COLO829 (cell line): ENCODE data around the gene C15orf61.

Source experiments
- DNase-seq: peaks from one replicate; pipeline ENCODE4 v3.0.0; 2012; ENCODE audit warnings: low spot score

C15orf61 gene

DNA sequence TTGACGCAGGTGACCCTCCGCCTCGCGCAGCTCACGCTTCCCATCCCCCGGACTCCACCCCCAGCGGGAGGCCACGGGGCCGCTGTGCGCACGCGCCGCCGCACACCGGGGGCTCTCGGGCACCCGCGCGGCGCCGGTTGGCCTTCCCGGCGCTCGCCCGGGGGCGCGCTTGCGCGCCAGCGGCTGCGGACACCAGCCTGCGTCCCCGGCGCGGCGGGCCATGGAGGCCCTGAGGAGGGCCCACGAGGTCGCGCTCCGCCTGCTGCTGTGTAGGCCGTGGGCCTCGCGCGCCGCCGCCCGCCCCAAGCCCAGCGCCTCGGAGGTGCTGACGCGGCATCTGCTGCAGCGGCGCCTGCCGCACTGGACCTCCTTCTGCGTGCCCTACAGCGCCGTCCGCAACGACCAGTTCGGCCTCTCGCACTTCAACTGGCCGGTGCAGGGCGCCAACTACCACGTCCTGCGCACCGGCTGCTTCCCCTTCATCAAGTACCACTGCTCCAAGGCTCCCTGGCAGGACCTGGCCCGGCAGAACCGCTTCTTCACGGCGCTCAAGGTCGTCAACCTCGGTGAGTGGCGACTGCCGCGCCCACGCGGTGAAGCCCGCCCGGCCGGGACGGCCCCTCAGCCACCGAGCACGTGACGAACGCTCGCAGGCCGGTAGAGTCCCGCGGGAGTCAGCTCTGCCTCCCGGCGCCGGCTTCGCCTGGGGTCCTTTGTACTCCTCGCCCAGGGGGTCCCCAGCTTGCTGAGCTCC is at the start of gene C15orf61:
Gene C15orf61 (plus strand): TSS at position 103 of the 754 bp plus-strand sequence. CDS start 118 bp downstream, at position 221.
- peak; percentile 38 for DNase-seq

DNA sequence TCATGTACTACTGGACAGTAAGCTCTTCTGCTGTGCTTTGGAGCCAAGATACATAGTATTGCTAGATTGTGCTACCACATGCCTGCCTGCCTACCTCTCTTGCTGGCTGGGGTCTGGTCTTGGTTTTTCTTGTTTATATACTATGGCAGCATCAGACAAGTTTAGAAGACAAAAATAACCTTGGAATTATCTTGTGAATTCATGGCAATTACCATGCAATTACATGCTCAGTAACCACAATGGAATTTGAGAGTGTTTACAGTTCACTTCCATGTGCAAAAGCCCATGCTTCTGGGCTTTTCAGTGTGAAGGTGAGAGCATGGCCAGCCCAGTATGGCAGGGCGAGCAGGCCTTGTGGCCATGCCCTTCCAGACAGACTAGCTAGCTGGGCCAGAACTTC is 48.0 kb upstream of the C15orf61 start:
- DNase-seq, result no peak

DNA sequence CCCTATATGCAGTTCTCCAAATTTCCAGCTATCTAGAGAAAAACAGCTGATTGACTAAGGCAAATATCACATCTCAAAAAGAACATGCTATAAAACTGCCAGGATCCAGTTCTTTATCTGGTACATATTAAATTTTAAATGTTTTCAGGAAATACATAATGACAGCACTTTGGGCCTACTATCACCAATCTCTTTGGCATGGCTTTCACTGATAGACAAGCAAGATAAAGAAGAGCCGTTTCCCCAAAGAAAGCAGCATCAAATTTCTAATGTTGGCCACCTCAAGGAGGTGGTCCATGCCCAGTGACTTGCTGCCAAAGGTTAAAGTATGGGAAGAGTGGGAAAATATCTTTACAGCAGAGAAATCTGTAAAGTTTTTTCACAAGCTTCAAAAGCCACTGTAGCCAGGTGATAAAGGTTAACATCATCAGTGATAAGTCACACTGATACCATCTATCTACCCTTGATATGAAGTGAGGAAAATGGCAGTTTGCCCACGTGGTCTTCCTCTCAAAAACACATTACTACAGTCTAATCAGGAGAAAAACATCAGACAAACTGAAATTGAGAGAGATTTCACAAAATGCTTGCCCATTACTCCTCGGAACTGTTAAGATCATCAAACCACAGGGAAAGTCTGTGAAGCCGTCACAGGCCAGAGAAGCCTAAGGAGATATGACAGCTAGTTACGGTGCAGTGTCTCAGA is 46.4 kb upstream of the C15orf61 start:
- DNase-seq, result no peak

DNA sequence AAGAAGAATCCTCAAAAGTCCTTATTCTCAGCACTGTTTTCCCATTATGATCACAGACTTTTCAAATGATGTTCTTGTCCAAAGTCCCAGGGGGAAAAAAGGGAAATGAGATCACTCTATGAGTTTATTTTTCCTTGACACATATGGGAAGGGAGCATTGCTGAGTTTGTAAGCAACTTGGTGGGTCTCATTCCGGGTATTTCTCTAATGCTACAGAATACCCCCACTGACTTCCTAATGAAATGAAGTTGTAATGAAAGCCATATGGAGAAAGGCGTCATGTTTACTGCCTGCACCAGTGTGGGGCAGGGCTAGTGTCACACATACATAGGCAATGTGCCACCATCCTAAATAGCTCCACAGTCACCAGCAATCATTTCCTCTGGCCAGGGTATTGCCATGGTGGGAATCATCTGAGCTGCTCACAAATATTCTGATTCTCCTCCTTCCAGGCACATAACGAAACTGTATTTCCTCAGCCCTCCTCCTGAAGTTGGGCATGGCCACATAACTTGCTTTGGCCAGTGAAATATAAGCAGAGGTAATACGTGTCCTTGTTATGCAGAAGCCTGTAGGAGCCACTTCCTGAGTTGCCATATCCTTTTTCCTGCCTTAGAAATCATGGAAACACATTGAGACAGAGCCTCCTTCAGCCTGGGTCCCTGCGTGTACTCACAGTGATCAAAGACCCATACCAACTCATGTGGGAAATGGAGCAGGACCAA is 41.0 kb upstream of the C15orf61 start:
- DNase-seq, result no peak

DNA sequence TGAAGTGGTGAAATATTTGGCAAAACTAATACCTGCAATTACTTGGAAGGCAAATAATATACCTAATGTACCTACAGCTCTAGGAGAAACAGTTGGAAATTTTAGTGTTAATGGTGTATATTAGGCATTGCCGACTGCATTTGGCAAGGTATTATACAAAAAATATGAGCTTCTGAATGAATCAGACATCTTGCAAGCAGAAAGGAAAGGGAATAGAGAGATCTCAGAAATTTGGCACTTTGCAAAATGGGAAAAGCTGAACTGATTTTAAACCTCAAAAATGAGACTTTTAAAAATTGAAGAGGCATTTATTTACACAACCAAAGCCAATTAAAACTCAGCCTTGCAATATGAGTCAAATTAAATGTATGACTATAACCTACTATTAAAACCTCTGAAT is 40.2 kb upstream of the C15orf61 start:
- DNase-seq, result no peak

DNA sequence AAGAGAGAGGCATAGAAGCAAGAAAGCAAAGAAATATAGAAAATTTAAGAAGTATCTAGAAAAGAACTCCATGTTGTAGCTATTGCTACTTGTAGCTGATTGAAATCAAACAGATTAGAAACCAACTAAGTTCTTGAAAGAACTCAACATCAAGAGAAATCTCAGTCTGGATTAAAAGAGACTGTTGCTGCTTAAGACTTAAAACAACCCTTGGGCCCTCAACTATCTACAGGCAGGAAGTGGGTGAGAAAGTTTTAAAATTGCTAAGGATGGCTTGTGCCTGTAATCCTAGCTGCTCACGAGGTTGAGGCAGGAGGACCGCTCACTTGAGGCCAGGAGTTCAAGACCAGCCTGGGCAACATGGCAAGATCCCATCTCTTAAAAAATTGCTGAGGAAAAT is 39.3 kb upstream of the C15orf61 start:
- DNase-seq, result no peak

DNA sequence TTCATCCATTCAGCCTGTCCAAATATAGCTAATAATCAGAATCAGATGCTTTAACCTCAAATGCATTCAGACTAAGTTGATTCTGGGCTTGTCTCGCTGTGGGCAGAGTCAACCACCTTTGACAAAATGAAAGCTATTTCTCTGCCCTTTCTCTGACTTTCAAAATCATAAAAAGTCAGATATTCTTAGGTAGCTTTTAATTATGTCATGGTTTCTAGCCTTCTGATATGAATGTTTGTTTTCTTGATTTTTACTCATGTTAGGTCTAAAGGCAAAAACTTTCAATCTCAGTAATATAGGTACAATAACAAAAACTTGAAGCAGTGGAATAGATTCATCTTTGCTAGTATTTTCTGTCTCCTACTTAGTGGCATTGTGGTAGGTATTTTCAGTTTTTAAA is 25.3 kb upstream of the C15orf61 start:
- no peak for DNase-seq

DNA sequence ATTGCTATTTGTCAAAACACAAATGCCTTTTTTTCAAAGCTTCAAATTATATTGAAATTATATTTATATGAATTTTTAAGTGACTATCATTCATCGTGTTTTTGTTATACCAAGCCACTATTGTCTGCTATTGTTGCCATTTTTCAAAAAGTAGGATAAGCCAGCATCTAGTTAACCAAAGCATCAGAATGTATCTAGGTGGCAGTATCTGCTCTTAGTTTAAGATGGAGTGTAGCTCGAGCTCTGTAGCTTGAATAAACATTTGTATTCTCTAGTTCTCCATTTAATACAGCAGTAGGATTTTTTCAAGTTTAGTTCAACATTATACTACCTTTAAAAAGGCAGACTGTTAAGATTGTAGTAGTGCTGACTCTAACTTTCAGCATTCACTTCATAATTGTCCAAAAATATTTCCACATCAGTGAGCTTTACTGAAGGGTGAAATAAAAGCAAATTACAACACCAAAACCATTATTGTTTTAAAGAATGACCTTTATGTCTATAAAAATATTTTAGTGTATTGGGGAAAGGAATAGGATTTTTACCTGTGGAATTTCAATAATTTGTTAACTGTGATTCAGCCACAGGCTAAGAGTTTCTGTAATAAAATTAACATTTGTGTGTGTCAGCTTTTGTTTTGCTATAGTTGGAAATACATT is 19.6 kb upstream of the C15orf61 start:
- peak; percentile 5 for DNase-seq

DNA sequence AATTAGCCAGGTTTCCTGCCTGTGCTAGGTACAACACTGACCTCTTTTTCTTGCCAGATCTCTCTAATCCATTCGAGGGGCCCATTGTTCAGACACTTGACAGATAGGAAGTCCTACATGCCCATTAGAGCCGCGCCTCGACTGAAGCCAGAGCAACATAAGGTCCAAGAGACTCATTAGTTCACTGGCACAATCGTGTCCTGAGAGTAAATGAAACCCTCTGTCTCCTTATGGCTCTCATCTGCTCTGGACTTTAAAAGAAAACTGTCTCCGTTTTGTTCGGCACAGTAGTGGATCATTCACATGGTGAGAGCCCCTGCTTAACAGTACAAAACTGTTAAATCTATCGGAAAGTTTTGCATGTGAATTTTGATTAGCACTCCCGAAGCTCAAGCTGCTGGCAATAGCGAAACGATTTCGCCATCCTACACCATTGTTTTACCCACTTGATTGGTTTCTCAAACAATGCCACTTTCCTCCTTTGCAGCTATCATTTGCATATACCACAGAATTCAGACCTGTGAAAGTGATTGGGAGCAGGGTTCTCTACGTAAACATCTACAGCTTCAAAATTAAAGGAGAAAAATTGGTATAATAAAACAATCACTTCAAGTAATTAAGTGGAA is 19.0 kb upstream of the C15orf61 start:
- no peak for DNase-seq

DNA sequence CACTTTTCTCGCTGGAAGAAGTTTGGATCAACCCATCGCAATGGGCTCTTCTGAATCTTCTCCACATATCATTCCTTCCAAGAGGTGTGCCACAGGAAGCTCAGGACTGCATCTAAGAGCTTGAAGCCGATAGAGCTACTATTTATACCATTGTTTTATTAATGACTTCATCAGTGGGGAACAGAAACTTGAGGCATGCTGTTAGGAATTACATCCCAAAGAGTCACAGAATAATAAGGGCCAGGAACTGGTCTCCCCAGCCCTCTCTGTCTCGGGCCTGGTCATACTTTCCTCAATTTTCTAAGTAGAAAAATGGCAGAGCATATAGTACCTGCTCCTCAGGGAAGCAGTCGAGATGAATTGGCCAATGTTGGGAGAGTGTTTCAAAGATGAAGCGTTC is 16.9 kb upstream of the C15orf61 start:
- no peak for DNase-seq

DNA sequence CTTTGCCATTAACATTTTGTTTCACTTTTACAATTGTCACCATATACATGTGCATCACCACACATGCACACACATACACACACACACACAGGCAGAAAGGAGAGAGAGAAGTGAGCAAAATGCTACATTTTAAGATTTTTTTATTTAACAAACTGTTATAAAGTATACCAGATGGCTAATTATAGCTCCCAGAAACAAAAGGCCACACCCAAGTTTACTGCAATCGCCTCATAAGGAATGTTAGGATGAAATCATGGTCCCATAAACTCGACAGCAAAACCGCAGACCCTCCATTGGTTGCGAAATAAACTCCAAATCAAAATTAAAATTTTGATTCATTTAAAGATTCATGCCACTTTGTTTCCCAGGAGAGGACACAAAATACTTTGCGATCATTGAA is 16.1 kb upstream of the C15orf61 start:
- DNase-seq, result no peak

DNA sequence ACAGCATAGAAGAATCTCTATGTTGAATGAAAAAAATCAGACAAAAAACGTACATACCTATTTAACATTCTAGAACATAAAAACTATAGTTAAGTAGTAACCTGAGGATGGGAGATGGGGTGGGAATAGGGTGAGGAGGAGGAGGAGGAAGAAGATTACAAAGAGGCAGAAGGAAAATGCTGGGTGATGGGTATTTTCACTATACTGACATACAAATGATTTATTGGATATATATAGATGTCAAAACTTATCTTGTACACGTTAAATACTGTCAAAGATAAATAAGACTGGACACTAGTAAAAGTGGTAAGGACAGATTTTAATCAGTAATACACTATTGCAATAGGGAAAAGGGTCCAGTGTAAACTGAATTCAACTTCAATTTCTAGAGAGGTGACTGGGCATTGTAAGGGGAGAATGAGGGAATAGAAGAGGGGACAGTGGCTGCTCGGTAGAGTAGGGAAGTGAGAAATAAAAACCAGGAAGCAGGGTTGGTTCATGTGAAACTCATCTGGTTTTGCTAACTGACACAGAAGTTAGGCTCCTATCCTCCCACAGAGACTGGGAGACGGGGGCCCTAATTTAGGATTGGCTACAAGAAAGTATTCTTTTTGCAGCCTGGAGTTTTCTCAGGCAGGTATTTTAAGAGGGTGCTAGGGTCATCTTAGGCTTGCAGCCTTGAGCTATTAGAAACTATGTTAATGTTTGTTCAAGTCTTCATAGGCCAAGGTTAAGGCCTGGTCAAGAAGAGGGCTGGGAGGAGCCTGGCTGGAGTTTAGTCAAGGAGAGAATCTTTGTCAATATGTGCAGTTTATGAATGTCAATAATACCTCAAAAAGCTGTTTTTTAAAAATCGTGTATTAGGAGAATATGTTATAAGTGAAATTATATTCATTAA is 15.0 kb upstream of the C15orf61 start:
- no peak for DNase-seq

DNA sequence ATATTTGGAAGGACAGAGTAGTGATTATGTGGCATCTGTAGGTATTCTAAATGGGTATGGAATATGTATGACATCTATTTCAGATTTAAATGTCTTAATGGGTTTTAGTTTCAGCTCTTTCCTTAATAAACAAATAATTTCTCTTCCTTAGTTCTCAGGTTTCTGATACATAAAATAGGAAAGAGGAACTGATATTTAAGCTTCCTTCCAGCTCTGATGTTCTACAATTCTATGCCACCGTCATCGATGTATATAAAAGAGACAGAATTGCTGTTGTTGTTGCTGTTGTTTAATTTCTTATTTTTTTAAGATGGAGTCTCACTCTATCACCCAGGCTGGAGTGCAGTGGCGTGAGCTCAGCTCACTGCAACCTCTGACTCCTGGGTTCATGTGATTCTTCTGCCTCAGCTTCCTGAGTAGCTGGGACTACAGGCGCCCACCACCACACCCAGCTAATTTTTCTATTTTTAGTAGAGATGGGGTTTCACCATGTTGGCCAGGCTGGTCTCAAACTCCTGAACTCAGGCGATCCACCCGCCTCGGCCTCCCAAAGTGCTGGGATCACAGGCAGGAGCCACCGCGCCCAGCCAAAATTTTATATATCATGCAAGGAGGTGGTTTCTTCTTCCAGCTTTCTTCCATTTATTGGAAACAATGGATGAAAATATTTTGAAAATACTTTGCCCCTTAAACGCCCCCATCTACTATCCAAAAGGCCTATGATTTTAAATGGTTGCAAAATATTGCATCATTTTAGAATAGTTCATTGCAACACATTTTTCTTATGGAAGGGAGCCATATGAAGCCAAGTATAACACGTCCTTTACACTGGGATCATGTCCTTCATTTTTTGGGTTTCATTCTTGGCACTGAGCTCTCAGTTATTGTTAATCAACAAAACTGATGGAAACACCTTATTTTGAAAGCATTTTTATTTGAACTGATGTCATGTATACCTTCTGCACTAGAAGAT is 13.9 kb upstream of the C15orf61 start:
- DNase-seq, result no peak

DNA sequence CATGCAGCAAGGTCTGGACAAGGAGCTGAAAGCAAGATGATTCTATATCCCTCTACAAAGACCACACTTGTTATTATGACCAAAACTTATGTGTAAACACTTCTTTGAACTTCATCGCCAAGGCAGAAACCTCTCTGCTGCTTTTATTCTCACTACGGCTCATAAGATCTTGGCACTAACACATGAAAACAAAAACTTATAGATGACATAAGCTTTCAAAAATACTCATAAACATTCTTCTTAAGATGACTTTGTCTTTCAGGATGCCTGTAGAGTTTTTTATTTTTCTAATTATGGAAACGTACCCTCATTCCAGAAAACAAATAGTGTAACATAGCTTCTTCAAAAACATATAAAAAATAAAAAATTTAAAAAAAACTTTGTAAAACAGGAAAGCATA is 12.5 kb upstream of the C15orf61 start:
- DNase-seq, result no peak

DNA sequence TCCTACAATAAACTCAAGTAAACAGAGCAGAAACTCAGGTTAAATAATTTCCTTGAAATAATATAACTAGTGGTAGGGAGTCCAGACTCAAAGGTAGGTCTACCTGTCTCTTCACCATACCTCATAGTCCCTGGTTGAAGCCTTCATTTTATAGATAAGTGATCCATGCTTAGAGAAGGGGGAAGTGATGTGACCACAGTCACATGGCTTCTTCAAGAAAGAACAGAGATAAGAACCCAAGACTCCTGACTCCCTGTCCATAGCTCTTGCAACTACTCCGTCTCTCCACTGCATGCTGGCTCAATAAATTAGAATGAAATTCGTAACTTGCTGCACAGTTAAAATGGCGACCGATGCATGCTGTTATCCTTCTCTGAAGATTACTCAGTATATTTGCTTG is 11.0 kb upstream of the C15orf61 start:
- DNase-seq, result no peak

DNA sequence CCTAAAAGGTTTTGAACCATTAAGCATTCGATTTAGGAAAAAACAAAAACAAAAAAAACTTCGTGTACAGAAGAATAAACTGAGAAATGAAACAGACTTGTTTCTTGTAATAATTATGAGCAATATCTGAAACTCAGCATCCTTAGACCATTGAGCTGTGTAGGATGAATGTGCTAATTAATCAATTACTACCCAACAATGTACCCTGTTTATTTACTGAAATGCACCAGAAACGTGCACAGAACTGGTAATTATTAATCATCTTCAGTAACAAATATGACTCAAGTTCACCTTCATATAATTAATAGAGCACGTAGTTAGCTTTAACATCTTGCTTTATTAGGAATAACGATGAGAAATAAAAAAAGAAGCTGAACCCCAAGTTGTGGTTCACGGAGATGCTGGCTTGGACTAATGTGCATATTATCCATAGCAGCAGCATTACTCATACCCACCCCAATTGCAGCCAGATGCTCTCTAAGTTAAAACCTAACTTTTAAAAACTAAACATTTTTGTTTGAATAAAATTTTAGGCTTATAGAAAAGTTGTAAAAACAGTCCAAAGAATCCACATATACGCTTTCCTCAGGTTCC is 10.2 kb upstream of the C15orf61 start:
- no peak for DNase-seq

DNA sequence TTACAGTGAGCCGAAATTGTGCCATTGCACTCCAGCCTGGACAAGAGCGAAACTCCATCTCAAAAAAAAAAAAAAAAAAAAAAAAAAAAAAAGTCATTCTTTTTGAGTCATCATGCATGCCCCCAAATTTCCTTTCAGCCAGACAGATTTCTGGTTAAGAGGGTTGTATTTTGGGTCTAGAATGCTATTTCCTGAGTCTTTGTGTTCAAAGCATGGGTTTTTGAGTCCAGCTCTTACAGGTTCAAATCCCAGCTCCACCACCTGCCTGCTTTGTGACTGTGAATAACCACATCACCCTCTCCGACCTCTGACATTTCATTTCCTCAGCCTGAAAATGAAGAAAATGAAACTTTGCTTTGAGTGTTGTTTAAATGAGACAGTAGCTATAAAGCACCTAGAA is 9.3 kb upstream of the C15orf61 start:
- no peak for DNase-seq

DNA sequence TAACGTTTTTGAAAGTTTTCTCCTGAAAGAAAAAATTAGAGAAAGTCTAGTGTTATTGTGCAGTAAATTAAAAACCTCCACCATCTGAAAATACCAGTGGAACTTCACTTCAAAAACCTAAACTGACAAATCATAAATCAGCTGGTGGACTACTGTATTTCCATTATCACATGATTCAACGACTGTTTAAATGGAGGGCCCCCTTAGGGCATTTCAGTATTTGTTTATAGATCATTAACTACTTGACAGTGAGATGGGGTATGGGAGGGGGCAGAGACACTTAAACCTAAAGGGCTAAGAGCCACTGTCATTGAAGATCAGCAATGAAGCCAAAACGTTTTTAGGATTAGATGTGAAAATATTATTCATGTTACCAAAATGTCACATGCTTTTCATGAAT is 8.8 kb upstream of the C15orf61 start:
- DNase-seq, result no peak

DNA sequence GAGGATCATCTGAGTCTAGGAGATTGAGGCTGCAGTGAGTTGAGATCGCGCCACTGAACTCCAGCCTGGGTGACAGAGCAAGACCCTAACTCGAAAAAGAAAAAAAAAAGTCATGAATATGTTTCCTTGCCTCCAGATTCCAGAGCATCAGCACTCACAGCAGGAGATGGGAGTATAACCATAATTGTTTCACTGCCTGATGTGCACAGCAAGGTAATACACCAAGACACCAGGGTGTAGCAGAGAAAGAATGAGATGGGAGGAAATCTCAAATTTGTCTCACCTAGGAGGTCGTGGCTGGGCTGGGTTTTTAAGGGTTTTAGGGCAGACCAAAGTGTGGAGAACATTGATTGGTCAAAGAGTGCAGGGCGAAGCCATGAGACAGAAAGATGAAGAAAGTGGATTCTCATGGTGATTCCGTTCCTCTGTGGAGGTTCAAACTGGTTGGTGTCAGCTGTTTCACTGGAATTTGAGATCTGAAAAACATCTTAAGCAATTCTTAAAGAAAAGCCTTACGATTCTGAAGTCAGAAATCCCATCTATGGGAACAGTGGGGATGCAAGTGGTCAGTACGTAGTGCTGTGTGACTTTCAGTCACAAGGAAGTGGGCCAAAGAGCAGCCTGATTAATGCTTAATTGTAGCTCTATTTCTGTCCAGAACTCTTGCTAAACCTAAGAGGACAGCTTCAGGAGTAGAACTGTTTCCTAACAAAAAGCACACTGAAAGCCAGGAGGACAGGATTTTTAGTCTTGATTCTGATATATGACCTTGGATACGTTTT is 7.8 kb upstream of the C15orf61 start:
- DNase-seq, result no peak
